Kidney capillary endothelial cell (primary cell): ENCODE results near the gene KCTD12.
"Not testable (repeated sequence)": the region's sequence is repeated elsewhere in the genome, so short reads cannot be mapped to it uniquely, and the experiment has no call there.

Source experiments
- DNase-seq: peaks from one replicate; pipeline ENCODE4 v3.0.0-alpha.2; 2018; ENCODE audit warnings: low spot score

KCTD12 gene

DNA sequence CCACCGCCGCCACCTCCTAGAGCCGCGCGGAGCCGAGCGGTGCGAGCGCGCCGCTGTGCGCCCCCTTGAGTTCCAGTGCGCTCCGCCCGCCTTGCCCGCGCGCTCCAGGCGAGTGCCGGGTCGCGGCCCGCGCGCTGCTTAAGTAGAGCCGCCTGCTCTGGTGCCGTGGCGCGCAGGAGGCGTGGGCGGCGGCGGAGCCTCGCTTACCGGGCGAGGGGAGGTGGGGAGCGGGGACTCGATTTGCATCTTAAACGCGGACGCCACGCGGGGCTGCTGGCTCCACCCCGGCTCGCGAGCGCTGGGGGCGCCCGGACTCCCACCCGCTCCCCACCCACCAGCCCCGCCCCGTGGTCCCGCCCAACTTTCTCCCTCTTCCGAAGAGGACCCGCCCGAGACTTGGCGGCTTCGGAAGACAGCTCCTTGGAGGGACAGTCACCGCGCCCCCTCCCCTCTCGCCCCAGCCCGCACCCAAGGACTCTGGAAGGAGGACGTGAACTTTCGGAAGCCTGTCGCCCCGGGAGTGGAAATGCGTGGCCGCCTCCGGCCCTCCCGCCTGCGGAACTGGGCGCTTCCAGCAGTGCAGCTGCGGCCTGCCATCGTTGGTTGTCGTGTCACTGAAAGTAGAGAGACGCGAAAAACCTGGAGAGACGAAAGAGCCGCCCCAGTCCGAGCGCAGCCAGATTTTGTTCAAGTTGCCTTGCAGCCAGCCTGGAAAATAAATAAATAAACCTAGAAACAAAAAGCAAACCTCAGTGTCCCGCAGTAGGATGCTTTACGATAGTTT is at the start of gene KCTD12:
Gene KCTD12 (minus strand): TSS at position 114 of the 784 bp plus-strand sequence. CDS start 257 bp downstream, outside the sequence.
- DNase-seq = peak; percentile 68

DNA sequence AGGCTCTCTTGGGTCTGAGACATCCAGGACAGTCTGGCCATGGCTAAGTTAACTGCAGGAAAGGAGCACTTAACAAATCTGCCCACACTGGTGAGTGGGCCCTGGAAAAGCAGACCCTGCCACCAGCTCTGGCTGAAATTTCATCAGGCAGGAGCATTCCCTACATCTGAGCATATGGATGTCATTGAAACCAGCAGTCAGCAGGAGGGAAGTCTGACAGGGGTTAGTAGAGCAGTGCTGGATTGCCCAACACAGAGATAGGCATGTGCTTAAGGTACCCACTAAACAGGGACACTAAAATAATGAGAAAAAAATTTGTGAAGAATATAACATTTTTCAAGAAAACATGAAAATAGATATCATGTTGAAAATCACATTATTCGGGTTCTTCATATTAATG is 48.5 kb upstream of the KCTD12 start:
- DNase-seq = no peak

DNA sequence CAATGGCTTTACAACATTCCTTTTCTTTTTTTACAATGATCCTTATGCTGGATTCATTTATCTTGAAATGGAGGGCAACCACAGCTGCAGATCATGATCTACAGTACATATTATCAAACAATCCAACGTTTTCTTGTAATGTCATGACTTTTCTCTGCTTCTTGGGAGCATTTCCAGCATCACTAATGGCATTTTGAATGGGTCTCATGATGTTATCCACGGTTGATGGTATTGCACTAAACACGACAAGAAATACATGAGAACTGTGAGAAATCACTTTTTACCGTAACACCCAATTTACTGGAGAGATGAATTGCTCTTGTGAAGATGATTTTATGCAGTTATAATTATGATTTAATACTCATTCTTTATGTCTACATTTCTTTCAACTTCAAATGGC is 45.9 kb upstream of the KCTD12 start:
- no peak for DNase-seq

DNA sequence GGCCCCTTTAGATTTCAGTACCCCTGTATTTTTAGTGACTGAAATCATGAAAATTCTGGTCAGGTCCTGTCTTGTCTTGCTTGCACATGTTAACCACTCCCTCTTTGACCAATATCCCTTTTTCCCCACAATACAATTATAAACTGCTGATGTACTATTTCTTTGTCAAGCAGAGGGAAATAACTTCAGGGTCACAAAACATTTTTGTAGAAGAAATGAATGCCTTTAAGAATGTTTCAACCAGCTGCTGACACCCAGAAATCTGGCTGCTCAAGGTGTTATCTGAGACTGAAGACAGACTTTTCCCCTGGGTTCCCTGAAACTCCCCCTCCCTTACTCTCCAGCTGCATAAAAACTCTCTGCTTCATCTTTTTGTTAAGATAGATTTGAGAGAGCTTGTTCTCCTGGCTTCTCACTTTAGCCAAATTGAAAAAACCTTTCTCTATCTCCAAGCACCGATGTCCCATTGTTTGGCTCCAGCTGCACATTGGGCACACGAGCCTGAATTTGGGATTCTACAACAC is 43.7 kb upstream of the KCTD12 start:
- no peak for DNase-seq

DNA sequence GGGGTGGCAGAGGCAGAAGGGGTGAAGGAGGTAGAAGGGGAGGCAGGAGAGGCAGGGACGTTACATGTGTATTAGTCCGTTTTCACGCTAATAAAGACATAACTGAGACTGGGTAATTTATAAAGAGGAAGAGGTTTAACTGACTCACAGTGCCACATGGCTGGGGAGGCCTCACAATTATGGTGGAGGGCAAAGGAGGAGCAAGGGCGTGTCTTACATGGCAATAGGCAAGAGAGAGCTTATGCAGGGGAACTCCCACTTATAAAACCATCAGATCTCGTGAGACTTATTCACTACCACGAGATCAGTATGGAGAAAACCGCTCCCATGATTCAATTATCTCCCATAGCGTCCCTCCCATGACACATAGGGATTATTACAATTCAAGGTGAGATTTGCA is 43.1 kb upstream of the KCTD12 start:
- DNase-seq = no peak

DNA sequence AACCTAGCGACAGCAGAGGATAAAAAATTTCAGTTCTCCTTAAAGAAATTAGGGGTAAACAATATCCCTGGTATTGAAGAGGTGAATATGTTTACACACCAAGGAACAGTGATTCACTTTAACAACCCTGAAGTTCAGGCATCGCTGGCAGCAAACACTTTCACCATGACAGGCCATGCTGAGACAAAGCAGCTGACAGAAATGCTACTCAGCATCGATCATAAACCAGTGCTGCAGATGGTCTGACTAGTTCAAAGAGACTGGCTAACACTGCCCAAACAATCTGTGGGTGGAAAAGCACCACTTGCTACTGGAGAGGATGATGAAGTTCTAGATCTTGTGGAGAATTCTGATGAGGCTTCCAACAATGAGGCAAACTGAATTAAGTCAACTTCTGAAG is 42.3 kb upstream of the KCTD12 start:
- no peak for DNase-seq

DNA sequence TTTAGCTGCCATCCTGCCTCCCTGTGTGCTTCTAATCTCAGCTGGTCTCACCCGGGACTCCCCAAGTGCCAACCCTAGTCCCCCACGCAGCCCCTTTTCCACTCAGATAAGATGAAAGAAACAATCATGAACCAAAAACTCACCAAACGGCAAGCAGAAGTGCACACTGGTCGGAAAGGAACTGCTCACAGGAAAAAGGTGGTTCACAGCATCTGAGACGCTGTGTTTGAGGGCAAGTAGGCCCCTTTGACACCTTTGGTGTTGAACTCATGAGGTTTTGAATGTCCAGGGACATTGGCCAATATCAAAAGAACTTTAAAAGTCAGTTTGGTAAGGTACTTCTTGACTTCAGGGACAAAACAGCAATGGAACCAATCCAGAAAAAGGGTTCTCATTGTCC is 41.8 kb upstream of the KCTD12 start:
- no peak for DNase-seq

DNA sequence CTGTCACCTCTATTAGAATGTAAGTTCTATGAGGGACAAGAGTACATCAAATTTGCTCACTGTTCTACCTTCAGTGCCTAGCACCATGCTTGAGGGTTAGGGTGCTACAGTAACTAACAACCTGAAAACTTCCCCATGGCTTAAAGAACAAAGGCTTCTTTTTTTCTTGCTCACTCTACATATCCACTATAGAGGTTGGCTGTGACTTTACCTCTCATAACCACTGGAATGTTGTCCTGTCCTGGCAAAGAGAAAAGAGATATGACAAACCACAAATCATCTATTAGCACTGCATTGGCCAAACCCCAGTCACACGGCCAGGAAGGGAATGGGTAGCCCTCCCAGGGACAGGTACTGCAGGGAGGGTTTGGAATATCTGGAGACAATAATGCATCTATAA is 38.9 kb upstream of the KCTD12 start:
- no peak for DNase-seq

DNA sequence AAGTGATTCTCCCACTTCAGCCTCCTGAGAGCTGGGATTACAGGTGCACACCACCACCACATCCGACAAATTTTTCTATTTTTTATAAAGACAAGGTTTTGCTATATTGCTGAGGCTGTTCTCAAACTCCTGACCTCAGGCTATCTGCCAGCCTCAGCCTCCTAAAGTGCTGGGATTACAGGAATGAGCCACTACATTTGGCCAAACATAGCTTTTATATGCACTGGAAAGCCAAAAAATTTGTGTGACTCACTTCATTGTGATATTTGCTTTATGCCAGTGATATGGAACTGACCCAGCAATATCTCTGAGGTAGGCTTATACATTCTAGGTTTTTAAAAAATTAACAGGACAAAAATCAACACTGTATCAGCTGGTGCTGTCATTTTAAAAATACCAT is 35.3 kb upstream of the KCTD12 start:
- DNase-seq = no peak

DNA sequence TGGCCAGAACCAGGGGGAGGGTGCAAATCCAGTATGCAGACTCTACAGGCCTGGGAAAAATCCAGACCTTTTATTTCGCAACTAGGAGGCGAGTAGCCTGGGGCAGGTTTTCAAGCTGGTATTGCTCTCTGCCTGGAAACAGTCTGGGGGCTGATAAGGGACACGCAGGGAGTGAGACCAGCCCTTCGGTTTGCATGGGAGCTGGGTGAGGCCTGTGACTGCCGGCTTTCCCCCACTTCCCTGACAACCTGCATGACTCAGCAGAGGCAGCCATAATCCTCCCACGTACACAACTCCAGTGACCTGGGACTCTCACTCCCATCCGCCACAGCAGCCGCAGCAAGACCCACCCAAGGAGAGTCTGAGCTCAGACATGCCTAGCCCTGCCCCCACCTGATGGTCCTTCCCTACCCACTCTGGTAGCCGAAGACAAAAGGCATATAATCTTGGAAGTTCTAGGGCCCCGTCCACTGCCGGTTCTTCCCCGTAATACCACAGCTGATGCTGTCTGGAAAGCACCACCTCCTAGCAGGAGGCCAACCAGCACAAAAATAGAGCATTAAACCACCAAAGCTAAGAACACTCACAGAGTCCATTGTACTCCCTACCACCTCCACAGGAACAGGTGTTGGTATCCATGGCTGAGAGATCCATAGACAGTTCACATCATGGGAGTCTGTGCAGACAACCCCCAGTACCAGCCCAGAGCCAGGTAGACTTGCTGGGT is 31.7 kb upstream of the KCTD12 start:
- not testable (repeated sequence) for DNase-seq

DNA sequence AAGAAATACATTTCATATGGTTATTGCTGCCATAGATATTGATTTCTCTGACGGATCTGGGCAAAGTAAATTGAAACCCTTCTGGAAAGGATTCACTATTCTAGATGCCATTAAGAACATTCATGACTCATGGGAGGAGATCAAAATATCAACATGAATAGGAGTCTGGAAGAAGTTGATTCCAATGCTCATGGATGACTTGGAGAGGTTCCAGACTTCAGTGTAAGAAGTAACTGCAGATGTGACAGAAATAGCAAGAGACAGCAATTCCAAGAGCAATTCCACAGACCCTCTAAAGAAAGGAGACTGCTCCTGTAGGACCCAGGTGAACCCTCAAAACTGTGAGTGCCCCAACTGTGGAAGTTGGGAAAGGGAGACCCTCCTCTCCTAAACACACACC is 30.9 kb upstream of the KCTD12 start:
- no peak for DNase-seq

DNA sequence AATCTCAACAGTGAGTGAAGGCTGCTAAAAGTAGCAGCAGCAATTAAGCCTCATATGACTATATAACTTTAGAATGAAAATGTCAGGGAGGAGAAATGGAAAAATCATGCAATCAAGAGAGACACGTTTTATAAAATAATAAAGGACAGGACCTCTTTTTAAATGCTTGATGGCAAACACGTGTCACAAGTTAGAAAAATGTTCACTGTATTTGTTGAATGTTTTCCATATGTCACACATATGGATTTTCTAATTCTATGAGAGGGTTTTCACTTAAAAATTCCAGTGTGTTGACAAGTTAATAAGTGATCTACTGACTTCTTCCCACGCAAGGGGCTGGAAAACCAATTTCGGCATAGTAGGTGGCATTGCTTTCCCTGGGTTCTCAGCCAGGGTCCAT is 27.7 kb upstream of the KCTD12 start:
- no peak for DNase-seq

DNA sequence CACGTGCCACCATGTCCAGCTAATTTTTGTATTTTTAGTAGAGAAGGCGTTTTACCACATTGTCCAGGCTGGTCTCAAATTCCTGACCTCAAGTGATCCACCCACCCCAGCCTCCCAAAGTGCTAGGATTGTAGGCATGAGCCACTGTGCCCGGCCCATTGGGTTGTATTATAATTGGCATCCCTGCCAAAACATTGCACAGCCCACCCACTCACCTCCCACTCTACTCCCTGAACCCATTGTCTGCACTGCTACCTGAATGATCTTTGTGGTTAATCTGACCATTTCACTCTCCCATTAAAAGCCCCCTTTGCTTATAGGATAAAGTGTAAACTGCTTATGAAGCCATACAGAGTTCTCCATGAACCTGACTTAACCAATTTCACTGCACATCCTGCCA is 26.3 kb upstream of the KCTD12 start:
- no peak for DNase-seq

DNA sequence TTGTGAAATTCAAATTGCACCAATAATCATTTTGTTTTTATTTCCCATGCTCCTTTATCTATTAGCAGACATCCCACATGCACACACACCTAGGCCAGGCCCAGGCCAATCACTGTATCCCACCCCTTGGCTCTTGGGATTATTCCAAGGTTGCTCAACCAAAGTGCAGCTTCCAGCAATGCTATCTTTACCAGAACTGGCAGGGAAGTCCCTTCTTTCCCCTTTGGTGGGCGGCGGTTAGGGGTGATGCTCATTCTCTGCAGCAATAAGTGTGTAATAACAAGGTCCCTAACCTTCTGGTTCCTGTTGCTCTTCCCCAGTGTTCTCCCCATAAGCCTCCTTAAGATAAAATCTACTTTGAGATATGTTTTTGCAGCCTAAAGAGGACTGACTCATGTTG is 18.3 kb upstream of the KCTD12 start:
- DNase-seq = no peak

DNA sequence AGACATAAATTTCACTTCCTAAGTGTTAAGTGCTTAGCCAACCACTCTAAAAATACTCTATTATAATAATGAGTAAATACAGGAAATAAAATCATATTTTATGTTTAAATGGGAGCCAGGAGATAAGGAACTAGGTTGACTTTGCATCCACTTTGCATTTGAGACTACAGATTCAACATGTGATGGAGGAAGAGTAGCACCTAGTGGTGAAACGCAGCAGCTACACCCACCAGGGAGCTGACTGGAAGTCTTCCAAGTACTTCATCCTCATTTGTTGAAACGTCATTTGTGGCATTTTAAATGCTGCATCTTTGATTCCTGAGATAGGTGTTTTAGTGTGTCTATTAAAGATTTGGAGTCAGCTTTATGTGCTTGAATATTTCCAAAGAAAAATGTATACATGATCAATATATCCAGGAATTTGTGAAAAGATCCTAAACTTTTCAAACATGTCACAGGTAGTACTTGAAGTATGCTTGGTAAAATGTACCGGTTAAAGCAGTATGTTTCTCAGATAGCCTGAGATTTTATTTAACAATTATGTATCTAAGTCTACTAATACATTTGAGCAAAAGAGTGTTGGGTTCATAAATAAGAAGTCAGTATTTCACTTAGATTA is 17.4 kb upstream of the KCTD12 start:
- peak; percentile 80 for DNase-seq

DNA sequence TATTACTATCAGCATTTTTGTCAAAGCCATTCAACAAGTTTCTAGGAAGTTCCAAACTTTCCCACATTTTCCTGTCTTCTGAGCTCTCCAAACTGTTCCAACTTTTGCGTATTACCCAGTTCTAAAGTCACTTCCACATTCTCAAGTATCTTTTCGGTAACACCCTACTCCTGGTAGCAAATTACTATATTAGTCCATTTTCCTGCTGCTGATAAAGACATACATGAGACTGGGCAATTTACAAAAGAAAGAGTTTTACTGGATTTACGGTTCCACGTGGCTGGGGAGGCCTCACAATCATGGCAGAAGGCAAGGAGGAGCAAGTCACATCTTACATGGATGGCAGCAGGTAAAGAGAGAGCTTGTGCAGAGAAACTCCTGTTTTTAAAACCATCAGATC is 12.9 kb upstream of the KCTD12 start:
- not testable (repeated sequence) for DNase-seq

DNA sequence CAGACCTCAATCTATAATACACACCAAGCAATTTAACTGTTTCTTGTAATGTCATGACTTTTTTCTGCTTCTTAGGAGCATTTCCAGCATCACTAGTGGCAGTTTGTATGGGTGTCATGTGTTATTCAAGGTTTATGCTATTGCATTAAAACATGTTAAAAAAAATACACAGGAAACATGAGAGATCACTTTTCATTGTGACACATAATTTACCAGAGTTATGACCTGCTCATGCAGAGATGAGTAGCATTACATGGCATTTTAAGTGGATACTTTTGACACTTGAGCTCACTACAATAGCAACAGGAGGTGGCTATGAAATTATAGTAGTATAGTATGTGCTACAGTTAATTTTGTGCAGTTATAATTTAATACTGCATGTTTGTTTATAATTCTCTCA is 11.0 kb upstream of the KCTD12 start:
- not testable (repeated sequence) for DNase-seq

DNA sequence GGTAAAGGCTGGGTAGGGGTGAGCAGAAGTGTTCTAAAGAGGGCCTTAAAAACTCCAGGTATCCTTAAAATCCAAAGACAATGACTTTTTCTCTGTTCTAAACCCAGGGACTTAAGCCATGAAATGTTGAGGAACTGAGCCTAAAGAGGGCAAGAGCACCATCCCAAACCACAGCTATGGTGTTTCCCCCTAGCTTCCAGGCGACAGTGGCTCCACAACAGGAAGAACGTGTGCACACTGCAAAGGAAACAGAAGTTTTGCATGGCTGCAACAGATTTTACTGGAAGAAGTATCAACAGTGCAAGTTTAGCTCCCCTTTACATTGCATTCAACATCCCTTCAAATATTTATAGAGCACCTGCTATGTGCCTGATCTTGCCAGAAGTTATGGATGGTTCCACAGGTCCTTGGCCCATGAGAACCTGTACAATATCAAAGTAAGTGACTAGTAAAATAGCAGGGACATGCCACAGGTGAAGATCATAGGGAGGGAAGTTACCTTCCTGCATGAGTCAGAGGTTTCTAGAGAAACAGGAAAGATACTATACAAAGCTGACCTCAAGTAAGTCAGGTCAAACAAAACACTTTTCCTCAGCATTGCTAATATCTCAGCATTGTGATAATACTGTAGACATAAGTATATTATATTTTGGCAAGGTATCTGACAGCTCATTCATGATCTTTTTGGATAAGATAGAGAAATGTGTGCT is 8.4 kb upstream of the KCTD12 start:
- DNase-seq = peak; percentile 22

DNA sequence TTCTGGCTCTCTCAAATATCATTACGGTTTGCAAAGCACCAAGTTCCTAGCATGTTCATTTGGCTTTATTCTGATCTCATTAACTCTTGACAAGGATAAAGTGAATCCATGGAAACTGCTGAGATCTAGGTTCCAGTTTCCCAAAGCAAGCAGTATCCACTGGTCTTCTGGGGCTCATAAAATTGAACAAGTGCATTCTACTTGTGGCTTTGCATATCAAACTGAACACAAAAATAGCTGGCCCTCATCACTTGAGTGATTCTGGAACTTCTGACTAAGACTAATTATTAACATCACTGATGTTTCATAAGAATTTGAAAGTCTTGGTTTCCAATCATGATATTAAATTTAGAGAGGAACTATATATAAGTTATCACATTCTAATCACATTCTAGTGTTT is 6.3 kb upstream of the KCTD12 start:
- DNase-seq = no peak

DNA sequence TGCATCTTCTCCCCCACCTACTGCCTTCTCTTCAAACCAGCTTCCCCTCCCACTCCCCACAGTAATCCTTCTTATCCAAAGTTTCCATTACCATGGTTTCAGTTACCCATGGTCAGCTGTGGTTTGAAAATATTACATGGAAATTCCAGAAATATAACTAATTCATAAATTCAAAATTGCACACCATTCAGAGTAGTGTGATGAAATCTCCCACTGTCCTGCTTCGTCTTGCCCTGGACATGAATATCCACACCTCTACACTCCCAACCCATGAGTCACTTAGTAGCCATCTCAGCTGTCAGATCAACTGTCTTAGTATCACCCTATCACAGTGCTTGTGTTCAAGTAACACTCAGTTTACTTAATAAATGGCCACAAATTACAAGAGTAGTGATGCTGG is 3.8 kb upstream of the KCTD12 start:
- DNase-seq = no peak

DNA sequence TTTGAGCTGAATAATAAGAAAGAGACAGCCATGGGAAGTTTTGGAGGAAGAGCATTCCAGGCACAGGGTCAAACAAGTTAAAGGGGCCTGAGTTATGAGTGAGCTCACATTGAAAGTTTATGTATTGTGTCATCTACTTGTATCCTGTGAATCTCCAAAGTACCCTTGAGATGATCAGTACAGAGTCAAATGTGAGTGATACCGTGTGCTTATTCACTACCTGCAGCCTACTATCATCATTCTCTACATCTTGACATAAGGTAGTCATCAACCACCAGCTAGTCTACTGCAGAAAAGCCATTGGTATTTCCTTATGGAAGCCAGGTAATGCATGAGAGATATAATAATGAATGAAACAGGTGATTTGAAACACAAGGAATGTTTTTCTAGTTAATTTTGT is 3.0 kb upstream of the KCTD12 start:
- DNase-seq = no peak

DNA sequence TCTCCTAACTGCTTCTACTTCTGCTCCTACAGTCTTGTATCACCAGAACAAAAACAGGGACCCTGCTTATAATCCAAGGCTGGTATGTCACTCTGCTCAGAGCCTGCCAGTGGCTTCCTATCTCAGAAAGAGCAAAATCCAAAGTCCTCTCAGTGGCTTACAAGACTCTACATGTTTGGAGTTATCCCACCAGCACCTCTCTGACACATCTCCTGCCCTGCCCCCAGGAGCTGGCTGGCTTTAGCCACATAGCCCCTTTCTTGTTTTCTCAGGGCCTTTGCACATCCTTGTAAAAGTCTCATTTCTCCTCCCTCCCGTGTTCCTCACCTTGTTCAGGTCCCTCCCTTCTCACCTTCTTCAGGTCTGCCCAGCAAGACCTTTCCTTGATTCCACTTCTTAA is 2.2 kb upstream of the KCTD12 start:
- DNase-seq = no peak
